Frontal cortex (tissue), 4 donors: ENCODE results near the gene LNPEP. TPM values are rescaled to one million over a fixed set of nuclear protein-coding genes. Genes with fewer than 3 reads are reported as not detected.

Experiments
- DNase-seq, 2 donors: peaks; one replicate each; pipeline ENCODE4 v3.0.0; 2012; ENCODE audit warnings: low spot score in 2 of 2
- FAIRE-seq: peaks from 2 replicates; lab custom pipeline; 2012; peaks lifted over from hg19 to GRCh38; lab: Jason Lieb, UNC
- total RNA-seq: library from RNA; depleted of rRNA; stranded (reverse); fragments of >200 nt; gene quantifications from one replicate; pipeline ENCODE4 v1.2.3, GENCODE V29; 2014
- donor health status: control.
- donor health status: control.
- donor health status: control.

Gene LNPEP
- total RNA-seq, 1 donor from 2014 or later, result 49.7 TPM

DNA sequence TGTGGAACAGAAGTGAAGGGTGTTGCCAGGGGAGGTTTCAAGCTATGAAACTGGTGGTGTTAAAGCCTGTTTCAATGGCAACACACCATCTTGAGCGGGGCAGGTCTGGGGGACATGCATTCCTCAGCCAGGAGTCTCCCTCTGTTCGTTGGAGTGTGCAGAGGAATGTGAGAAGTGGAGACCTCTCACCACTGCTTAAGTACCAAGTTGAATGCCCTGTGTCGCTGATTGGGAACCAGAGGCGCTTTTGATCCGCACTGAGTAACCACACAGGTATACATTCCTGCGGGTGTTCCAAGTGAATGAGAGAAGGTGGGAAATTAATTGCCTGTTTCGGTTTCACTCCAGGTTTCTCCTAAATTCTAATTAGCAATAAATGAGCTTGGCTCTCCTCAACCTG is 107.1 kb downstream of the LNPEP start:
- DNase-seq, result no peak

DNA sequence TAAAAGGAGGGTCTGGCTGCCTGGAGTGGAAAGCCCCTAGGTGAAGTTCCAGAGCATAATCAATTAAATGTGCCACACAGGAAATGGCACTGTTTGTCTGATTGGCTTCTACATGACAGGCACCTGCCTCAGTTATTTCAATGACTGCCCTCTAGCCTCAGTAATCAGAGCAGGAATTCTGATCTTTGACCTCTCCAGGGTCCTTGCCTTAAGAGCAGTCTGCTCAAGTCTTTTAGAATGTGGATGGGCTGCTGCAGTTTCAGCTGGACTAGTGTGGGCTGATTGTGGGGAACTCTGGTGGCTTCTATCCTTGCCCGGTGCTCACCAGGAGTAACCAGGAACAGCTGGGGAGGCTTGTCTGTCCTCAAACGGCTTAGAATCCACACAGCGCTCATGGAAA is 107.6 kb downstream of the LNPEP start:
- DNase-seq (no peak), FAIRE-seq (no peak)

More for the DNA sequence above, 107.1 kb downstream of the LNPEP start:
- FAIRE-seq, result no peak

DNA sequence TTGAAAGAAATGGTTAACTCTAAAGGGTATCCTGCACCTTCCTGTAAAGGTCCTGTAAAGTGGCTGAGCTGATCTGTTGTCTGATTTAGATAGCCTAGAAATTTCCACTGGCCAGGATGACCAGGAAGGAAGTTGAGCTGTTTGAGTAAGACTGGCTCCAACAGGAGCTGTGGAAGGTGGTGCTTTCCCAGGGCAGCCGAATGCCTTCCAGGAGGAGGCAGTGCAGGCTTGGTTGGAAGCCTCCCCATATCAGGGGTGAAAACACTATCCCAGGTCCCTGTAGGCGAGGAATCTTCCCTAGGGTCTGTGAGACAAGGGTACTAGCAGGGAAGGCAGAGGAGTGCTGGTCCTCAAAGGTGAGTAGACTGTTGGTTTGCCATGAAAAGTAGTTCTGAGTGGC is 108.2 kb downstream of the LNPEP start:
- FAIRE-seq, result no peak

DNA sequence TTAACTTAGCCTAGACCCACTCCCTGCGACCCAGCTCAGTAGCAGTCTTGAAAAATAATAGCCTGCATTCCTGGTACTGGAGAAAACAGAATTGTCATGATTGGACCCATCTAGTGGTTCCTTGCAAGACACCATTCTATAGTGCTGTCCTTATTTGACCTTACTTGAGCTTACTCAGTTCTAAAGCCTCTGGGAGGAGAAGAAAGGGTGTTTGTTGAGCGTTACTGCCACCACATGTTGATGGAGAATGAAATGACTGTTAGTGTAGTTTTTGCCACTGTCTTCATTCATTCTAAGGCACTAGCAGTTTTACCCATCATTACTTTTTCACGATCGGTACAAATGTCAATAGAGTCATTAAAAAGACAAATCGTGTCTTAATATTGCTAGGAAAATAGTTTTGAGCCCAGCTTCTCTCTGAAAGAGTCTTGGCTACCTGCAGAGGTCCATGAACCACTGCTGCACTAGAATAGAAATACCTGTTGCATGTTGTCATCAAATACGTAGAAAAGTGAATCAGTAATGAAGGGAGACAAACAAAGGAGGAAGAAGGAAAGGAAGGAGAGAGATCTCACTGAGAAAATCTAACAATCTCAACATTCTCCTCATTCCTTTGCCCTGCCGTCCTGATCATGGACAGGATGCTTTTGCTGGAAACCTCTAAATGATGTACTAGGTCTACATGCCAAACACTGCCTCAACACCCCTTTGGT is 110.5 kb downstream of the LNPEP start:
- FAIRE-seq (no peak), DNase-seq (no peak)

More for the DNA sequence above, 108.2 kb downstream of the LNPEP start:
- DNase-seq, result no peak

GRCh38 chr5:97047076-97047475 is 111.2 kb downstream of the LNPEP start:
- DNase-seq, result no peak
- no peak for FAIRE-seq

DNA sequence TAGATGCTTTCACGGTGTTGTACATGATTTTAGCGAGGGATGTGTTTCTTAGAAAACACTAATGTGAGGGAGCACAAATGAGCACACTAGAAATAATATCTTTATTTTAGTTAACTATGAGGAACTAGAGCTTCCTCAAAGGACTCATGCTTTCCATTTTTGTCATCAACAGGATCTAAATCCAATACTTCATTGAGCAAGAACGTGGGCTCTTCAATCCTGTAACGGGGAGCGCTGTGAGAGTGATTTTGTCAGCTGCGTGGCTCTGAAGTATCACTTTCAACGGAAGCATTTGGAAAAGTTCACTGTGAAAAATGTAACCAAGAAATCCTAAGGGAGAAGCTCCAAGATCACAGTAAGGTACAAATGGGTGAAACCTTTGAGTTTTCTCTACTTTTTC is 113.3 kb downstream of the LNPEP start:
- no peak for FAIRE-seq
- DNase-seq, result no peak

DNA sequence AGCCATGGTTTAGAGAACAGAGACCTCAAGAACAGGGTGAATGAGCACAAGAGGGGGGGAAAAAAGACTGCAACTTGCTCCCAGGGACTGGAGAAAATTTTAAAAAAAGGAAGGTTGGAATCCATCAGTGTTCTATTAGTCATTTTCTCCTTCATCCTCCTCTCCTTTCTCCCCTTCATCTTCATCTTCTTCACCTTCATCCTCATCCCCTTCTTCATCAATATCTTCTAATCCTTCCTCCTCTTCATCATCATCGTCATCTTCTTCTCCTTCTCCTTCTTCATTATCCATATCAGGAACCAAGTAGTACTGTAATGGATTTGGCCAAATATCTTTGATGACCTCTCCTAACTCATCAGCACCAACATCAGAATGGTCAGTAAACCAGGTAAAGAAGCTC is 120.4 kb downstream of the LNPEP start:
- DNase-seq (no peak), FAIRE-seq (no peak)

DNA sequence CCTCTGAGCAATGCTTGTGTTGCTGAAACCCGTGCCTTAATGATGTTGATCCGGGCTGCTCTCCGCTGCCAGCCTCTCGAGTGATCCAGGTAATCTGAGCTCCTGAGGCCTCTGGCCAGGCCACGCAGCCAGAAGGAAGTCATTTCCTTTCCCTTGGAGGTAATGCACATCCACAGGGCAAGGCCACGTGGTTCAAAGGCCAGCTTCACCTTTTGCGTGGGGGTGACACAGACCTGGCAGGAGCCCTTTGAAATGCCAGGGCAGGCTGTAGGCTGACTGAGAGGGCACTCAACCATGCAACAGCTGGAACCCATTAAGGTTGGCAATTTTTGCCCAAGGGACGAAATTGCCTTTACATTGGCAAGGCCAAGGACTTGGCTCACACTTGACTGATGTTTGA is 126.2 kb downstream of the LNPEP start:
- FAIRE-seq (no peak), DNase-seq (no peak)

DNA sequence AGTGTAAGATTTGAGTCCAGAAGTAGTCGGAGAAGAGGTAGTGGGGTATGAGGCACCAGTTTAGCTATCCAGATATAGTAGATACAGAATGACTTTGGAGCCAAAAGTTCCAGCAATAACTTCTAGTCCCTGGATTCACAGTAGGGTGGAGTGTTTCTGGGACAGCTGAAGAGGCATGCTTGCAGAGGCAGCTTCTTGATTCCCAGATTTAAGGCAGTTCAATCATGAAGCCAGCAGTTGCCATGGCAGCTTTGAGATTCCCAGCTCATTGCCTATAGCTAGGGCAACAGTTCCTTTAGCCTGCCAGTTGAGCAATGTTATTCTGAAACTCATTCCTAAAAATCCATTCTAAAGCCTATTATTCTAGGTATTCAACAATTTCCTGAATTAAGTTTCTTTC is 127.4 kb downstream of the LNPEP start:
- DNase-seq (no peak), FAIRE-seq (no peak)

DNA sequence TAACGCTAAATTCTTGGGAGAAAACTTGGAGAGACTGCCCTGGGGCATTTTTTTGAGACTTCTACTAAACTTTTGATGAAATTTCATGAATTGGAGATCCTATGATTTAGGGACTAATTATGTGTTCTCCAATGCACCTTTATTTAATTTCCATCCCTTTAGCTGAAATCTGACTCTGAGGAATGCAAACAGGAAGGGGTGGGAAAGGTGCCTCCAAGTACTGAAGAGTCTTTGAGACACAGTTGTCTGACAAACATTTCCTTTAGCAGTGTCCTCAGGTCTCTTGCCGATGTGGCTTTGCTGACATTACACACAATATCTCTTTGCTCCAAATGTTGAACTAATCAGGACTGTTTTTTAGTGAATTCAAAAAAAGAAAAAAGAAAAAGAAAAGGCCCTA is 129.6 kb downstream of the LNPEP start:
- no peak for FAIRE-seq
- no peak for DNase-seq

- DNase-seq, result no peak
Measured at GRCh38 chr5:97067296-97067850, 131.5 kb downstream of the LNPEP start.

GRCh38 chr5:97070234-97070633 is 134.4 kb downstream of the LNPEP start:
- DNase-seq (no peak), FAIRE-seq (no peak)

More at GRCh38 chr5:97067296-97067850, 131.5 kb downstream of the LNPEP start:
- no peak for FAIRE-seq

DNA sequence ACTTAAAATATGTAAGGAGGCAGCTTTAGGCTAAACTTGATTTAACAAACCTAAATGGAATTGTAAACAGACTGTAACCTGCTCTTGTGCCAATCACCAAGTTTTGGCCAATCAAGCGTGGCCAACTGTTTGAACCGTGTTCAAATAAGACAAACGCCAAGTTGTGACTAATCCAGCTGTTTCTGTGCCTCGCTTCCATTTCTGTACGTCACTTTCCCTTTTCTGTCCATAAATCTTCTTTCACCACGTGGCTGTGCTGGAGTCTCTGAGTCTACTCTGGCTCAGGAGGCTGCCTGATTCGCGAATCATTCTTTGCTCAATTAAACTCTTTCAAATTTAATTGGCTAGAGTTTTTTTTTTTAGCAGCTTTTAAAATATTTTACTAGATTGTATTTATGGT is 135.2 kb downstream of the LNPEP start:
- DNase-seq (no peak), FAIRE-seq (peak; percentile 10)

GRCh38 chr5:97071993-97072392 is 136.1 kb downstream of the LNPEP start:
- DNase-seq, result no peak
- FAIRE-seq, result no peak

- DNase-seq (no peak), FAIRE-seq (no peak)
Measured at GRCh38 chr5:97072696-97073095, 136.8 kb downstream of the LNPEP start.

DNA sequence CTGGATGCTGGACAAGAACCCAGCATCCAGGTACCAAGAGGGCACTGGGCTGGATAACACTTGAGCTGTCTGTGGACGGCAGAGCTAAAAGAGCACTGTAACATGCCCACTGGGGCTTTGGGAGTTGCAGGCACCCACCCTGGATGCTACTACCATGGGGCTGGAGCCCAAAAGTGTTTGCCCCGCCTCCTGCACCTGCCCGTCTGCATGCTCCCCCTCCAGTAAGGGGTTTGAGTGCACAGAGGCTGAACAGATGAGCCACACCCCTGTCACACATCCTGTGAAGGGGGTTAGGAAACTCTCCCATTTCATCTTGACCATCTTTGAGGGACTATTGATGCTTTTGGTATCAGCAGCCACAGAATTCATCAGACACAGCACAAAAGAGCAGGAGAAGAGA is 137.5 kb downstream of the LNPEP start:
- FAIRE-seq (no peak), DNase-seq (no peak)

DNA sequence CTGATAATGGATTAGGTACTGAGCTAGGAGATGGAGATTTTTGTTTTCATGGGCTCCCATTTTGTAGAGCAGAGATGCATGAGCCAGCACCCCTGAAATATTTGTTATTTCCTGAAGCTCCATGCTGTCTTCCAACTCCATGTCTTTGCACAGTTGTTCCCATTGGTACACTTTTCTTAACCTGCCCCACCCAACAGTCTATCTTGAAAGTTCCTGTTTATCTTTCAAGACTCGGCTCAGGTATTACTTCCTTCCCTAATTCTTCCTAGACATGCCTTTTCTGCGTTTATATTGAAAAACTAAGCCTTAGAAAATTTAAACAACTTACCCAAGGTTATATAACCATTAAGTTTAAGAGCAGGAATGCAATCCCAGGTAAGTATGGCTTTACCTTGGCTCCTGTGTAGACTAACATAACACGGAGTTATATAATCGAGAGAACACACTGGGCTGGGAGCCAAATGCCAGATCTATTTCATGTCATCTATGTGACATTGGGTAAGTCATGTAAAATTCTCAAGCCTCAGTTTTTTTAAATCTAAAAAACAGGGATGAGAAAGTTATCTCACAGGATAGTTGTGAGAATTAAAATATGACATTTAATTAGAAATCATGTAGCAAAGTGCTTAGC is 139.1 kb downstream of the LNPEP start:
- no peak for DNase-seq
- FAIRE-seq, result no peak

DNA sequence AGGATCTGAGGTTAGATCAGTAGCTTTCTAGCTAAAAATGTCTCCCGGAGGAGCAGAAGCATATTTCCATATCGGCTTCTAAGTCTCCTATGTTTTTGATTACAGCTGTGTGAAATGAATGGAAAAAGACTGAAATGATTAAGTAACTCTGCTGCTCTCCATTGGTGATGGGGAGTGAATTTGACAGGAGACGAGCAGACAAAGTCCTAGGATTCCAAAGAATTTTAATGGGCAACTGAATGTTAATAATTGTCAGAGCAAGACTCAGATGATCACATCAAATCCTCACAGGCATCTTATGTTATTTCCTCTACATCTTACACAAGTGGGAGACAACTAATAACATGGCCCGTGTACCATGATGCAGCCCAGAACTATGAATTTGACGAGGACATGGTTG is 139.8 kb downstream of the LNPEP start:
- no peak for FAIRE-seq
- DNase-seq, result no peak

- FAIRE-seq (no peak), DNase-seq (no peak)
Measured at GRCh38 chr5:97076098-97076497, 140.2 kb downstream of the LNPEP start.

DNA sequence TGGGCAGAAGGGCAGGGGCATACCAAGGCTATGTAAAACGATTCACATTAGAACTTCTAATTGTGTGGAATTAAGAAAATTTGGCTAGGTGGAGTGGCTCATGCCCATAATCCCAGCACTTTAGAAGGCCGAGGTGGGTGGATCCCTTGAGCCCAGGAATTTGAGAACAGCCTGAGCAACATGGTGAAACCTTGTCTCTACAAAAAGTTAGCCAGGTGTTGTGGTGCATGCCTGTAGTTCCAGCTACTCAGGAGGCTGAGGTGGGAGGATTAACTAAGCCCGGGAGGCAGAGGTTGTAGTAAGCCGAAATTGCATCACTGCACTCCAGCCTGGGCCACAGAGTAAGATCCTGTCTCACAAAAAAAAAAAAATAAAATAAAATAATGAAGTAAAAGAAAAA is 141.4 kb downstream of the LNPEP start:
- no peak for DNase-seq
- FAIRE-seq, result no peak

DNA sequence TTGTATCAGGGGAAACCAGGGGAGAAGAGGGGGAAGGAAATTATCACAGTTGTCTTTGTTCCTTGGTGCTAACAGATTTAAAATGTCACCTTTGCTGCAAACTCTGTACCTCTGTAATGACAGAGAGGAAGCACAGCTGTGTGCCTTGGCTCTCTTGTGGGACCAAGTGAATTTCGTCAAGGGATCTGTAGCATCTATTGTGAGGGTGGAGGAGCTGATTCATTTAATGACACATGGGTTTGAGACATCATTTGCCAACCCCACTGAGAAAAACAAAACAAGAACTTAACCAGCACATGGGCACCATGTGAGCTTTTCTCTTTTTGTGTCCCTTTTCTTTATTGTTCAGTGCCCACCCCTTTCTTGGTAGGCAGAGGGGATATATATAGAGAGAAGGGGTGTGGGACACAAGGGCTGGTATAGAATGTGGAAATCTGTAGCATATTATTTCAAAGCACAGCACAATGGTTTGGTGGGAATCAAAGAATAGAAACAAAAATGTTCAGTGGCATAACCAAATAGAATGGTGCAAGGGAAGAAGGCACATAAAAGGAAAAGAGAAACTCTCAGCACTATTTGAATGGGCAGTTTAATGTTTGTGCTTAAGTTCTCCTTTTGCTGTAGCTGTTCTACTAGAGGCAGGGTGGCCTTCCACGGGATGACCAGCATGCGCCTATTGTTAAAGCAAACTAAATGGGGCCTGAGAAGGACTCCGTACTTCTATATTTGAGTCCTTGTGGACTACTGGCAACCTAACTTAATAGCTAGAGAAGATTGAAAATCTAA is 143.3 kb downstream of the LNPEP start:
- FAIRE-seq (no peak), DNase-seq (no peak)
